H9 (cell line): ENCODE measurements around the gene CLDN22. TPM values are rescaled to one million over a fixed set of nuclear protein-coding genes. Genes with fewer than 3 reads are reported as not detected.

Experiments used
- DNase-seq: peaks from one replicate; pipeline ENCODE4 v3.0.0-alpha.2; 2017
- H2AFZ ChIP-seq: one replicate; pipeline ENCODE4 v1.6.1; 2013; ENCODE audit warnings: mild to moderate bottlenecking, low read length, control low read depth, moderate library complexity
- H2AK5ac ChIP-seq: 2 replicates; pipeline ENCODE4 v1.6.1; 2013; ENCODE audit warnings: low read length, control low read depth, mixed read lengths; ENCODE audit not compliant: insufficient read length
- H2BK120ac ChIP-seq: one replicate; pipeline ENCODE4 v1.6.1; 2013; ENCODE audit warnings: low read depth, mild to moderate bottlenecking, low read length, control low read depth, inconsistent platforms; ENCODE audit not compliant: poor library complexity, severe bottlenecking
- H2BK12ac ChIP-seq: 2 replicates; pipeline ENCODE4 v1.6.1; 2013; ENCODE audit warnings: low read length, control low read depth, mixed read lengths, low read depth; ENCODE audit not compliant: insufficient read length
- H2BK15ac ChIP-seq: 2 replicates; pipeline ENCODE4 v1.6.1; 2013; ENCODE audit warnings: low read depth, low read length, control low read depth
- H2BK20ac ChIP-seq: one replicate; pipeline ENCODE4 v1.6.1; 2013; ENCODE audit warnings: low read depth, mild to moderate bottlenecking, low read length, control low read depth, inconsistent platforms; ENCODE audit not compliant: poor library complexity, severe bottlenecking
- H2BK5ac ChIP-seq: 2 replicates; pipeline ENCODE4 v1.6.1; 2013; ENCODE audit warnings: low read length, control low read depth, mixed read lengths; ENCODE audit not compliant: insufficient read length
- H3K14ac ChIP-seq: 2 replicates; pipeline ENCODE4 v1.6.1; 2013; ENCODE audit warnings: low read length, control low read depth; ENCODE audit not compliant: insufficient read depth
- H3K18ac ChIP-seq: 2 replicates; pipeline ENCODE4 v1.6.1; 2013; ENCODE audit warnings: low read depth, mild to moderate bottlenecking, mixed read lengths, low read length, control low read depth; ENCODE audit not compliant: insufficient read length
- H3K23ac ChIP-seq: 2 replicates; pipeline ENCODE4 v1.6.1; 2013; ENCODE audit warnings: low read length, control low read depth, mixed read lengths, low read depth; ENCODE audit not compliant: insufficient read length
- H3K23me2 ChIP-seq: 2 replicates; pipeline ENCODE4 v1.6.1; 2013; ENCODE audit warnings: low read depth, mild to moderate bottlenecking, mixed read lengths, low read length, control low read depth; ENCODE audit not compliant: insufficient read length, poor library complexity, severe bottlenecking
- H3K27ac ChIP-seq: 2 replicates; pipeline ENCODE4 v1.5.1; 2013; ENCODE audit warnings: low read length, control low read depth, mixed read lengths, low read depth; ENCODE audit not compliant: insufficient read length
- H3K27me3 ChIP-seq: 2 replicates; pipeline ENCODE4 v1.6.1; 2013; ENCODE audit warnings: low read length, control low read depth, inconsistent platforms; ENCODE audit not compliant: insufficient read depth
- H3K4ac ChIP-seq: 2 replicates; pipeline ENCODE4 v1.6.1; 2013; ENCODE audit warnings: low read depth, mild to moderate bottlenecking, control low read depth, inconsistent platforms, low read length, moderate library complexity
- H3K4me1 ChIP-seq: 2 replicates; pipeline ENCODE4 v1.6.1; 2013; ENCODE audit warnings: low read length, control low read depth, inconsistent platforms; ENCODE audit not compliant: insufficient read depth
- H3K4me2 ChIP-seq: 2 replicates; pipeline ENCODE4 v1.6.1; 2013; ENCODE audit warnings: low read length, control low read depth, mixed read lengths; ENCODE audit not compliant: insufficient read length, insufficient read depth
- H3K56ac ChIP-seq: 2 replicates; pipeline ENCODE4 v1.6.1; 2013; ENCODE audit warnings: low read depth, mild to moderate bottlenecking, mixed read lengths, low read length, control low read depth; ENCODE audit not compliant: insufficient read length
- H3K79me1 ChIP-seq: 2 replicates; pipeline ENCODE4 v1.6.1; 2013; ENCODE audit warnings: low read depth, mild to moderate bottlenecking, moderate library complexity, low read length, control low read depth, inconsistent platforms; ENCODE audit not compliant: insufficient read depth, poor library complexity, severe bottlenecking
- H3K79me2 ChIP-seq: 2 replicates; pipeline ENCODE4 v1.6.1; 2013; ENCODE audit warnings: low read length, control low read depth, inconsistent platforms; ENCODE audit not compliant: insufficient read depth
- H3K9ac ChIP-seq: 2 replicates; pipeline ENCODE4 v1.6.1; 2013; ENCODE audit warnings: low read length, control low read depth, mixed read lengths; ENCODE audit not compliant: insufficient read length; ENCODE audit errors: extremely low read depth
- H3K9me3 ChIP-seq: one replicate; pipeline ENCODE4 v1.6.1; 2013; ENCODE audit warnings: low read depth, low read length, inconsistent platforms; ENCODE audit not compliant: control insufficient read depth
- H3T11ph ChIP-seq: one replicate; pipeline ENCODE4 v1.6.1; 2013; ENCODE audit warnings: mild to moderate bottlenecking, low read length, control low read depth, inconsistent platforms
- H4K20me1 ChIP-seq: one replicate; pipeline ENCODE4 v1.6.1; 2013; ENCODE audit not compliant: control insufficient read depth, insufficient read length, insufficient read depth
- H4K5ac ChIP-seq: 2 replicates; pipeline ENCODE4 v1.6.1; 2013; ENCODE audit warnings: low read depth, mild to moderate bottlenecking, mixed read lengths, low read length, control low read depth; ENCODE audit not compliant: insufficient read length
- H4K8ac ChIP-seq: replicated peaks from 2 replicates; pipeline ENCODE4 v1.6.1; 2013; ENCODE audit warnings: low read length, control low read depth, mixed read lengths, low read depth; ENCODE audit not compliant: insufficient read length
- H4K91ac ChIP-seq: 2 replicates; pipeline ENCODE4 v1.6.1; 2013; ENCODE audit warnings: low read depth, mild to moderate bottlenecking, moderate library complexity, mixed read lengths, low read length, control low read depth; ENCODE audit not compliant: insufficient read length
- H3K27ac Mint-ChIP-seq, 3 experiments: 2 replicates in 2 of 3; 3 replicates in 1 of 3; pipeline ENCODE4 v1.8.0; 2020 to 2021; ENCODE audit warnings: mixed read lengths in 3 of 3, mild to moderate bottlenecking in 1 of 3, moderate library complexity in 1 of 3
- H3K27me3 Mint-ChIP-seq: 2 replicates; pipeline ENCODE4 v1.8.0; 2021; ENCODE audit warnings: low read depth, mild to moderate bottlenecking, moderate library complexity, mixed read lengths
- H3K36me3 Mint-ChIP-seq, 3 experiments: 2 replicates in 2 of 3; 3 replicates in 1 of 3; pipeline ENCODE4 v1.8.0; 2020 to 2021; ENCODE audit warnings: low read depth in 3 of 3, mixed read lengths in 3 of 3; ENCODE audit not compliant: insufficient read depth in 1 of 3
- H3K4me1 Mint-ChIP-seq, 2 experiments: 2 replicates each; pipeline ENCODE4 v1.8.0; 2020; ENCODE audit warnings: mixed read lengths in 2 of 2
- H3K4me3 Mint-ChIP-seq, 2 experiments: 2 replicates in 1 of 2; 3 replicates in 1 of 2; pipeline ENCODE4 v1.8.0; 2020 to 2021; ENCODE audit warnings: mild to moderate bottlenecking in 2 of 2, mixed read lengths in 2 of 2, moderate library complexity in 1 of 2
- H3K9me3 Mint-ChIP-seq, 2 experiments: 2 replicates in 1 of 2; 3 replicates in 1 of 2; pipeline ENCODE4 v1.8.0; 2020; ENCODE audit warnings: mild to moderate bottlenecking in 2 of 2, mixed read lengths in 2 of 2, moderate library complexity in 1 of 2
- WGBS: extraction: QIAGEN DNeasy Blood & Tissue Kit; methylation state at CpG from one replicate; pipeline ENCODE4 v1.1.7; 2013; ENCODE audit warnings: missing lambda C conversion rate, low lambda C conversion rate, mixed read lengths; ENCODE audit not compliant: insufficient read length; ENCODE audit errors: extremely low coverage; 5-methylcytosine and 5-hydroxymethylcytosine counted together
- total RNA-seq: library from RNA; stranded (reverse); gene quantifications from 2 replicates; pipeline ENCODE4 v1.2.1, GENCODE V29; 2021
- TF ChIP-seq, protein P1 (sequence below): fragments of 200-600 bp; sonication (generic); conservative IDR thresholded peaks from 3 replicates; pipeline ENCODE4 v1.8.0; 2021; ENCODE audit warnings: antibody characterized with exemption, mild to moderate bottlenecking

Gene CLDN22
- total RNA-seq, 1 experiment from 2014 or later = not detected

DNA sequence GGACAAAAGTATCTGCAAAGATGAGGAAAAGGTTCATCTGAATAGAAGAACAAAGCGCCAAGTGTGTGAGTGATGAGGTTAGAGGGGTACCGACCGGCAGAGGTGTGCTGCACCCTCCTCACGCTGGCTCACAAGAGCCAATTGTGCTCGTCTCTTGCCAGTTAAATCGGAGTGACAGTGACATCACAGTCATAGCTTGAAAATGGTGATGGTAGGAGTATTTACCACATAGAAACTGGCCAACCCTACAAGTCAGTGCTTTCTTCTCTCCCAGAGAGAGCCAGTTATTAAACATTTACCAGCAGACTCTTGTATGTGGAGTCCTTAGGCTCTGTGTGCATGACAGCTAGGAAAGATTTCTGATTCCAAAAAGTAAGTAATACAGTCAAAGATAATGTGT, 32.4 kb downstream of the CLDN22 start:
- Histone ChIP-seq H2AK5ac (no peak overlapping the region), H4K91ac (no peak overlapping the region)
- H3K36me3 Mint-ChIP-seq = peaks cover 53 to 81% (median 80%) of the 10 kb centered on the region in 3 experiments

More for the DNA sequence above, 32.4 kb downstream of the CLDN22 start:
- Mint-ChIP-seq H3K9me3 (no peaks in the 10 kb centered on the region), H3K27me3 (no peaks in the 10 kb centered on the region; the same call in 1 of the 2 replicates), H3K4me3 (no peak overlapping the region), H3K27ac (no peak overlapping the region), H3K4me1 (peaks cover 3 to 5% of the 10 kb centered on the region in 2 experiments; a peak in 3 of 4 replicates)
- Histone ChIP-seq H3K79me2 (no peaks in the 10 kb centered on the region), H3K4me2 (no peak overlapping the region), H2BK5ac (no peak overlapping the region), H3K23ac (no peak overlapping the region), H3K79me1 (no peaks in the 10 kb centered on the region), H4K8ac (no peak overlapping the region), H3K14ac (no peak overlapping the region), H3K9me3 (no peaks in the 10 kb centered on the region), H3K56ac (no peak overlapping the region), H3K9ac (no peak overlapping the region), H3K4ac (no peak overlapping the region), H3K23me2 (no peaks in the 10 kb centered on the region), H2BK12ac (no peak overlapping the region), H4K5ac (no peak overlapping the region), H3K4me1 (no peaks in the 10 kb centered on the region), H2BK15ac (no peak overlapping the region), H3K27ac (no peak overlapping the region), H3K27me3 (no peaks in the 10 kb centered on the region), H2BK120ac (no peak overlapping the region), H4K20me1 (no peaks in the 10 kb centered on the region), H3T11ph (no peak overlapping the region), H3K18ac (no peak overlapping the region), H2AFZ (no peak overlapping the region), H2BK20ac (no peak overlapping the region)
- WGBS = no CpG with 5 or more reads among the region's 6 CpGs
- no peak for DNase-seq
- TF ChIP-seq, protein P1, sequence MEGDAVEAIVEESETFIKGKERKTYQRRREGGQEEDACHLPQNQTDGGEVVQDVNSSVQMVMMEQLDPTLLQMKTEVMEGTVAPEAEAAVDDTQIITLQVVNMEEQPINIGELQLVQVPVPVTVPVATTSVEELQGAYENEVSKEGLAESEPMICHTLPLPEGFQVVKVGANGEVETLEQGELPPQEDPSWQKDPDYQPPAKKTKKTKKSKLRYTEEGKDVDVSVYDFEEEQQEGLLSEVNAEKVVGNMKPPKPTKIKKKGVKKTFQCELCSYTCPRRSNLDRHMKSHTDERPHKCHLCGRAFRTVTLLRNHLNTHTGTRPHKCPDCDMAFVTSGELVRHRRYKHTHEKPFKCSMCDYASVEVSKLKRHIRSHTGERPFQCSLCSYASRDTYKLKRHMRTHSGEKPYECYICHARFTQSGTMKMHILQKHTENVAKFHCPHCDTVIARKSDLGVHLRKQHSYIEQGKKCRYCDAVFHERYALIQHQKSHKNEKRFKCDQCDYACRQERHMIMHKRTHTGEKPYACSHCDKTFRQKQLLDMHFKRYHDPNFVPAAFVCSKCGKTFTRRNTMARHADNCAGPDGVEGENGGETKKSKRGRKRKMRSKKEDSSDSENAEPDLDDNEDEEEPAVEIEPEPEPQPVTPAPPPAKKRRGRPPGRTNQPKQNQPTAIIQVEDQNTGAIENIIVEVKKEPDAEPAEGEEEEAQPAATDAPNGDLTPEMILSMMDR = no peak
